Neural progenitor cell (in vitro differentiated cells): ENCODE data around the gene TOR4A. TPM values are rescaled to one million over a fixed set of nuclear protein-coding genes. Genes with fewer than 3 reads are reported as not detected.

Experiments
- DNase-seq: peaks from one replicate; pipeline ENCODE4 v3.0.0-alpha.2; 2016; ENCODE audit warnings: low spot score
- H2AFZ ChIP-seq: fragments of 200-600 bp; sonication (generic); replicated peaks from 2 replicates; pipeline ENCODE4 v1.6.1; 2016; ENCODE audit warnings: antibody characterized with exemption
- H3F3A ChIP-seq: fragments of 200-600 bp; sonication (generic); 2 replicates; pipeline ENCODE4 v1.6.1; 2016; ENCODE audit warnings: antibody characterized with exemption, low read depth
- H3K27ac ChIP-seq: fragments of 200-600 bp; sonication (generic); 2 replicates; pipeline ENCODE4 v1.5.1; 2016; ENCODE audit warnings: mild to moderate bottlenecking
- H3K27me3 ChIP-seq: fragments of 200-600 bp; sonication (generic); 2 replicates; pipeline ENCODE4 v1.6.1; 2016; ENCODE audit warnings: mild to moderate bottlenecking, moderate library complexity
- H3K36me3 ChIP-seq: fragments of 200-600 bp; sonication (generic); 2 replicates; pipeline ENCODE4 v1.5.1; 2016
- H3K4me1 ChIP-seq: fragments of 200-600 bp; sonication (generic); 2 replicates; pipeline ENCODE4 v1.6.1; 2016; ENCODE audit warnings: mixed run types
- H3K4me2 ChIP-seq: fragments of 200-600 bp; sonication (generic); 2 replicates; pipeline ENCODE4 v1.6.1; 2016
- H3K4me3 ChIP-seq: fragments of 200-600 bp; sonication (generic); 2 replicates; pipeline ENCODE4 v1.5.1; 2016
- H3K79me2 ChIP-seq: fragments of 200-600 bp; sonication (generic); 2 replicates; pipeline ENCODE4 v1.6.1; 2016; ENCODE audit warnings: low read depth
- H3K9ac ChIP-seq: fragments of 200-600 bp; sonication (generic); 2 replicates; pipeline ENCODE4 v1.6.1; 2016
- H3K9me3 ChIP-seq: fragments of 200-600 bp; sonication (generic); 2 replicates; pipeline ENCODE4 v1.5.1; 2016; ENCODE audit warnings: low read depth
- H4K20me1 ChIP-seq: fragments of 200-600 bp; sonication (generic); 2 replicates; pipeline ENCODE4 v1.6.1; 2016; ENCODE audit warnings: low read depth
- H3K27ac Mint-ChIP-seq: 3 replicates; pipeline ENCODE4 v1.8.0; 2021; ENCODE audit warnings: mixed read lengths
- H3K27me3 Mint-ChIP-seq: 2 replicates; pipeline ENCODE4 v1.8.0; 2022; ENCODE audit warnings: low read depth, mild to moderate bottlenecking, inconsistent platforms, moderate library complexity, mixed read lengths; ENCODE audit not compliant: insufficient read depth
- H3K36me3 Mint-ChIP-seq: 3 replicates; pipeline ENCODE4 v1.8.0; 2021; ENCODE audit warnings: mixed read lengths
- H3K4me1 Mint-ChIP-seq: 3 replicates; pipeline ENCODE4 v1.8.0; 2021; ENCODE audit warnings: mixed read lengths
- H3K4me3 Mint-ChIP-seq: 3 replicates; pipeline ENCODE4 v1.8.0; 2021; ENCODE audit warnings: mild to moderate bottlenecking, moderate library complexity, mixed read lengths
- H3K9me3 Mint-ChIP-seq: 3 replicates; pipeline ENCODE4 v1.8.0; 2020; ENCODE audit warnings: mixed read lengths
- CTCF ChIP-seq: fragments of 200-600 bp; sonication (generic); IDR thresholded peaks from 2 replicates; pipeline ENCODE4 v1.5.1; 2017; ENCODE audit warnings: antibody characterized with exemption, mild to moderate bottlenecking
- EZH2 ChIP-seq: fragments of 200-600 bp; sonication (generic); IDR thresholded peaks from 2 replicates; pipeline ENCODE4 v1.6.1; 2017; ENCODE audit warnings: antibody characterized with exemption, mild to moderate bottlenecking, moderate library complexity
- EZH2phosphoT487 ChIP-seq: fragments of 200-600 bp; sonication (generic); IDR thresholded peaks from 2 replicates; pipeline ENCODE4 v1.6.1; 2017; ENCODE audit warnings: antibody characterized with exemption
- total RNA-seq: library from RNA; depleted of rRNA; stranded (reverse); fragments of >200 nt; gene quantifications from 2 replicates; pipeline ENCODE4 v1.2.3, GENCODE V29; 2015; ENCODE audit warnings: low replicate concordance

Gene TOR4A
- total RNA-seq, 1 donor from 2014 or later, result 0.39 TPM

GRCh38 chr9:137317718-137318511, 40.4 kb downstream of the TOR4A start:
- no peak overlapping the region for H3K9ac ChIP-seq
- no peaks in the 10 kb centered on the region for H3K79me2 ChIP-seq
- no peak overlapping the region for H3K27ac ChIP-seq
- no peak overlapping the region for H3K27ac Mint-ChIP-seq
- peaks cover 30% of the 10 kb centered on the region for H3F3A ChIP-seq
- peaks cover 3% of the 10 kb centered on the region for H3K27me3 Mint-ChIP-seq
- H2AFZ ChIP-seq, result no peak overlapping the region
- peaks cover 38% of the 10 kb centered on the region for H3K4me1 ChIP-seq
- peaks cover 2% of the 10 kb centered on the region for H3K36me3 Mint-ChIP-seq
- H3K4me1 Mint-ChIP-seq, result peaks cover 27% of the 10 kb centered on the region
- H4K20me1 ChIP-seq, result no peaks in the 10 kb centered on the region
- TF ChIP-seq CTCF (no peak), EZH2phosphoT487 (no peak), EZH2 (no peak)
- peaks cover 3% of the 10 kb centered on the region for H3K9me3 Mint-ChIP-seq
- H3K9me3 ChIP-seq, result no peaks in the 10 kb centered on the region
- no peaks in the 10 kb centered on the region for H3K27me3 ChIP-seq
- no peak overlapping the region for H3K4me2 ChIP-seq
- no peak for DNase-seq
- no peak overlapping the region for H3K4me3 ChIP-seq
- no peaks in the 10 kb centered on the region for H3K36me3 ChIP-seq
- no peak overlapping the region for H3K4me3 Mint-ChIP-seq

GRCh38 chr9:137318602-137319001, 41.1 kb downstream of the TOR4A start:
- H3K27ac Mint-ChIP-seq, result peak overlapping the region; percentile 63

GRCh38 chr9:137319011-137319738, 41.6 kb downstream of the TOR4A start:
- TF ChIP-seq EZH2phosphoT487 (no peak), CTCF (peak; percentile 52), EZH2 (no peak)
- H3K27ac ChIP-seq, result no peak overlapping the region
- H3K9me3 ChIP-seq, result no peaks in the 10 kb centered on the region
- H3K79me2 ChIP-seq, result no peaks in the 10 kb centered on the region
- peaks cover 24% of the 10 kb centered on the region for H3F3A ChIP-seq
- H3K4me2 ChIP-seq, result no peak overlapping the region
- Mint-ChIP-seq H3K4me1 (peaks cover 20% of the 10 kb centered on the region), H3K27me3 (peaks cover 3% of the 10 kb centered on the region), H3K27ac (peak overlapping the region; percentile 63), H3K4me3 (no peak overlapping the region), H3K9me3 (peaks cover 4% of the 10 kb centered on the region), H3K36me3 (peaks cover 2% of the 10 kb centered on the region)
- H3K27me3 ChIP-seq, result no peaks in the 10 kb centered on the region
- no peak overlapping the region for H3K4me3 ChIP-seq
- peaks cover 30% of the 10 kb centered on the region for H3K4me1 ChIP-seq
- no peak overlapping the region for H2AFZ ChIP-seq
- H3K36me3 ChIP-seq, result no peaks in the 10 kb centered on the region
- H4K20me1 ChIP-seq, result no peaks in the 10 kb centered on the region
- H3K9ac ChIP-seq, result no peak overlapping the region
- DNase-seq, result peak; percentile 80

More at GRCh38 chr9:137318602-137319001, 41.1 kb downstream of the TOR4A start:
- Histone ChIP-seq H3K9ac (no peak overlapping the region), H3K4me3 (no peak overlapping the region), H3K36me3 (no peaks in the 10 kb centered on the region), H2AFZ (no peak overlapping the region), H3K27me3 (no peaks in the 10 kb centered on the region), H4K20me1 (no peaks in the 10 kb centered on the region), H3F3A (peaks cover 30% of the 10 kb centered on the region), H3K27ac (no peak overlapping the region), H3K4me1 (peaks cover 36% of the 10 kb centered on the region), H3K9me3 (no peaks in the 10 kb centered on the region), H3K4me2 (no peak overlapping the region), H3K79me2 (no peaks in the 10 kb centered on the region)
- DNase-seq, result no peak
- Mint-ChIP-seq H3K4me1 (peaks cover 26% of the 10 kb centered on the region), H3K27me3 (peaks cover 3% of the 10 kb centered on the region), H3K36me3 (peaks cover 2% of the 10 kb centered on the region), H3K9me3 (peaks cover 3% of the 10 kb centered on the region), H3K4me3 (no peak overlapping the region)
- TF ChIP-seq CTCF, result no peak
- no peak for TF ChIP-seq EZH2
